Measurements from ENCODE around the gene ADD3. TPM values are rescaled to one million over a fixed set of nuclear protein-coding genes. Genes with fewer than 3 reads are reported as not detected.

ADD3 gene
- total RNA-seq, 1 donor from 2014 or later, result 40.3 TPM

Other genes with a start within 250 kb of the ADD3 start
- 45.7 TPM for gene XPNPEP1, start 84.5 kb upstream of the ADD3 start, total RNA-seq
- gene MXI1, start 199.6 kb downstream of the ADD3 start, total RNA-seq, result 35.8 TPM

All from esophagus mucosa (tissue), 1 donor.